Sigmoid colon (tissue), 4 donors: ENCODE data around the gene NDE1.

Experiments
- CTCF ChIP-seq, 4 experiments: fragments of 450-650 bp in 3 of 4; fragments of 200-600 bp in 1 of 4; IDR thresholded peaks; one replicate each; pipeline ENCODE4 v1.5.1; 2016 to 2019; ENCODE audit warnings: antibody characterized with exemption in 4 of 4, mild to moderate bottlenecking in 3 of 4, moderate library complexity in 2 of 4
- EP300 ChIP-seq, 4 donors: sonication (generic); formaldehyde crosslinking; IDR thresholded peaks; one replicate each; pipeline ENCODE4 v1.6.1; 2017; ENCODE audit warnings: antibody characterized with exemption in 4 of 4
- POLR2A ChIP-seq, 2 donors: fragments of 450-650 bp; IDR thresholded peaks; one replicate each; pipeline ENCODE4 v1.6.1; 2016; ENCODE audit warnings: antibody characterized with exemption in 2 of 2, mild to moderate bottlenecking in 2 of 2, moderate library complexity in 2 of 2

GRCh38 chr16:15617901-15618300 lies 32.1 kb upstream of the NDE1 start:
- TF ChIP-seq CTCF (IDR thresholded peaks at IDR 0.05) (no peak), POLR2A (IDR thresholded peaks at IDR 0.05) (no peak), EP300 (IDR thresholded peaks at IDR 0.05) (no peak)
